Stimulated activated CD4-positive, alpha-beta T cell treated with anti-CD3 and anti-CD28 coated beads, Interleukin-12 subunit alpha, Interleukin-12 subunit beta, amount 100 ng/mL, for 4 hours (primary cell): Measurements from ENCODE around the gene ZMYND8.
"Not testable (repeated sequence)": the region's sequence is repeated elsewhere in the genome, so short reads cannot be mapped to it uniquely, and the experiment has no call there.

Source experiments
- DNase-seq: peaks from one replicate; pipeline ENCODE4 v3.0.0-alpha.2; 2020

ZMYND8 gene

DNA sequence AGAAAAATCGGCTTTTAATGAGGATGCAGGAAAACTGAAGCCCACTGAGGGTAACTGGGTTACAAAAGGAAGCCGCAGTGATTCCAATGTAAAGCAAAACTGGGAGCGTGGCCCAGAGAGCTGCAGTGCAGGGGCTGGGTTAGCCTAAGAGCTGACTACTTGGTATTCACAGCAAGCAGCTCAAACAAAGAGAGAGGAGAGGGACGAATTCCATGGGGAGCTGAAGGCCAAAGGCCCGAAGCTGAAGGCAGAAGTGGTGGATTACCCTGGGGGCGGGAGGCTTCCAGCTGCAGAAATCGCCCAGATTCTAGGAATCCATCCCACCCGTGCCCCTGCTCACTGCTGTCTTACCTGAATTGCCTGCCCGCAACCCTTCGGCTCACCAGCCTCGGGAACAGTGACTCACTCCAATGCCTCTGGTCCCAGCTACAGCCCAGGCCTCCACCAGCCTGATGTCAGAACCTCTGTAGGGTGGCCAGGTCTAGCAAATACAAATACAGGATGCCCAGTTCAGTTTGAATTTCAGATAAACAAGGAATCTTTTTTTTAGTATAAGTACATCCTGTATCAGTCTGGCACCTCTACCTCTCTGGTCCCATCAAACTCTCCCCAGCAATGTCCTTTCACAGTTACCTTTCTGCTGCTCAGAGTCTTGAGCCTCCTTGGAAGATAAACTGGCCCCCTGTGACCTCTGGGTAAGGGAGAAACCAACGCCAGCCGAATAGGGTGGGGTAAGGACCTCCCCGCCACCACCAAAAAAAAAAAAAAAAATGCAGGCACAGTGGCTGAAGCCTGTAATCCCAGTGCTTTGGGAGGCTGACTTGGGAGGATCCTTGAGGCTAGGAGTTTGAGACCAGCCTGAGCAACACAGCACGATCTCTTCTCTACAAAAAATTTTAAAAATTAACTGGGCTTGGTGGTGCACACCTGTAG lies 14.6 kb upstream of the ZMYND8 start:
- DNase-seq = no peak

GRCh38 chr20:47370214-47370613 lies 13.7 kb upstream of the ZMYND8 start:
- DNase-seq = no peak

DNA sequence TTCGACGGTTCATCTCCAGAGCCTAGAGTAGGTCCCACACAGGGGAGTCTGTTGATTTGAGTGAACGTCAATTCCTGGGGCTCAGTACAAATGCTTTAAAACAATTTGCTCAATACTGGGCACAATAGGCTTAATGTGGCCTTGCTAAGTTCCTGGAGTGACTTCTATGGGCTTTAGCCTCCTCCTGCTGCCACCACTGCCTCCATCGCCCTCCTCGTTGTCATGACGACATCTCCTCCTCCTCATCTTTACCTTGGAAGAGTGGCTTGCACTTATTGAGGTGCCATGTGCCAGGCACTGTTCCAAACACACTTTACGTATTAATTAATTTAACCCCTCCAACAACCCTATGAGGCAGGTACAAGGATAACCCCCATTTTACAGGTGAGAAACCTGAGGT lies 11.8 kb upstream of the ZMYND8 start:
- no peak for DNase-seq

DNA sequence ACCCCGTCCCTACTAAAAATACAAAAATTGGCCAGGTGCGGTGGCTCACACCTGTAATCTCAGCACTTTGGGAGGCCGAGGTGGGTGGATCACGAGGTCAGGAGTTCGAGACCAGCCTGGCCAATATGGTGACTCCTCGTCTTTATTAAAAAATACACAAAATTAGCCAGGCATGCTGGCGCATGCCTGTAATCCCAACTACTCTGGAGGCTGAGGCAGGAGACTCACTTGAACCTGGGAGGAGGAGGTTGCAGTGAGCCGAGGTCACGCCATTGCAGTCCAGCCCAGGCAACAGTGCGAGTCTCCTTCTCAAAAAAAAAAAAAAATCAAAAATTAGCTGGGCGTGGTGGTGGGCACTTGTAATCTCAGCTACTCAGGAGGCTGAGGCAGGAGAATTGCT lies 9.8 kb upstream of the ZMYND8 start:
- not testable (repeated sequence) for DNase-seq

- no peak for DNase-seq
These were observed 8.7 kb upstream of the ZMYND8 start for GRCh38 chr20:47365023-47365764.

DNA sequence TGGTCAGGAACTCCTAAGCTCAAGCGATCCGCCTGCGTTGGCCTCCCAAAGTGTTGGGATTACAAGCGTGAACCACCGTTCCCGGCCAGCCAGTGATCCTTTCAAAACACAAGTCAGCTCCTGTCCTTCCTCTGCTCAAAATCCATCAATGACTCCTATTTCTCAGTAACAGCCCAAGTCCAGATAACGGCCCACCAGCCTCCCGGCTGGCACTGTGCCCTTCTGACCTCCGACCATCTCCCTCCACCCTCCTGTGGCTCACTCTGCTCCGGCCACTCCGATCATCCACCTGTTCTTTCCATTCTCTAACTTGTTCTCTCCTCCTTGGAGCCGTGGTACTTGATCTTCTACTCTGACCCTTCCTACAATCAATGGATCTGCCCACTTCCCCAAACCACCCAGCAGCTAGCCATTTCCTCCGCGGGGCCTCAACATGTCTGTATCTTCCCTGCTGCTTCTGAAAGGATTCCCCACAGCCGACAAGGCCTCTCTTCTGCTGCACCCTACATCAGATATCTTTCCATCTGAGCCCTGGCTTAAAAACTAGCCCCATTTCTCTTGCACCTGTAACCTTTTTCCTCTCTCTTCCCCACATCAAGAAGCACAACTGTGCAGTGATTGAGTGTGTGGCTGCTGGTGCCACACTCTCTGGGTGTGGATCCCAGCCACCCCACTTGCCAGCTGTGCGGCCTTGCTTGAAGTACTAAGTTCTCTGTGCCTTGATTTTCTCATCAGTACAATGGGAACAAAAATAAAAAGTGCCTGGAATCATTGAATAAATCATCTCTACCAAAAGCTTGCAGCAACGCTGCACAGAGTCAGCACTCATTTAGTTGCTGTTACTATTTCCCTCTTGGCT lies 6.1 kb upstream of the ZMYND8 start:
- no peak for DNase-seq

- no peak for DNase-seq
These were observed 4.8 kb upstream of the ZMYND8 start for GRCh38 chr20:47361057-47361915.

DNA sequence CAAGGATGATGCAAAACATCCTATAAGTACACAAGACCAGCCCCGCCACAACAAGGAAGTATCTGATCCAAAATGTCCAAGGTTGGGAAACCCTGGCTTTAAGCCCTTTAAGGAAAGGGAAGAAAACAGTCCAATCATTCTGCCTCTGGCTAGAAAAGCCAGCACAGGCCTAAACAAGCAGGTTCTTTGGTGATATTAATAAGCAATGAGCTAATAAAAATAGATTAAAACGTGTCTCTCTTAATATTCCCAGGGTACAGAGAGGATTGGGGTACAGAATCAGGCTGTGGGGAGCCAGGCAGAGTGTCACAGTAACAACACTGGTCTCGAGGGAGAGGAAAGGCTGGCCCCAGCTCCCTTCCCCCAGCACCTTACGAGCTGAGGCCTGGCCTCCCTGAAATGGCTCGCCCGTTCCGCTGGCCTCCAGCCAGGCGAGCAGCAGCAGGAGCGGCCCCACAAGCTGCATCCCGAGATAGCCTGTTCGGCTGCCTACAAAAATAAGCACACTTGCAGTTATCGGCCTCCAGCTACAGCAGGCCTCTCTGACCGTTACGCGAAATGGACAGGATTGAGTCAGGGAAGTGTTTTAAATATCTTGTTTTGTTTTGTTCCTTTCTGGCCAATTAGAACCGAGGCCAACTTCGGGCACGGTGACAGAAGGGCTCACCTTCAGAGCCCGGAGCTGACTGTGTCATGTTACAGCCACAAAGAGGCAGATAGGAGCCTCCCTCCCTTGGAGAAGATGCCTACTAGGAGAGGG lies 4.0 kb upstream of the ZMYND8 start:
- DNase-seq = no peak

DNA sequence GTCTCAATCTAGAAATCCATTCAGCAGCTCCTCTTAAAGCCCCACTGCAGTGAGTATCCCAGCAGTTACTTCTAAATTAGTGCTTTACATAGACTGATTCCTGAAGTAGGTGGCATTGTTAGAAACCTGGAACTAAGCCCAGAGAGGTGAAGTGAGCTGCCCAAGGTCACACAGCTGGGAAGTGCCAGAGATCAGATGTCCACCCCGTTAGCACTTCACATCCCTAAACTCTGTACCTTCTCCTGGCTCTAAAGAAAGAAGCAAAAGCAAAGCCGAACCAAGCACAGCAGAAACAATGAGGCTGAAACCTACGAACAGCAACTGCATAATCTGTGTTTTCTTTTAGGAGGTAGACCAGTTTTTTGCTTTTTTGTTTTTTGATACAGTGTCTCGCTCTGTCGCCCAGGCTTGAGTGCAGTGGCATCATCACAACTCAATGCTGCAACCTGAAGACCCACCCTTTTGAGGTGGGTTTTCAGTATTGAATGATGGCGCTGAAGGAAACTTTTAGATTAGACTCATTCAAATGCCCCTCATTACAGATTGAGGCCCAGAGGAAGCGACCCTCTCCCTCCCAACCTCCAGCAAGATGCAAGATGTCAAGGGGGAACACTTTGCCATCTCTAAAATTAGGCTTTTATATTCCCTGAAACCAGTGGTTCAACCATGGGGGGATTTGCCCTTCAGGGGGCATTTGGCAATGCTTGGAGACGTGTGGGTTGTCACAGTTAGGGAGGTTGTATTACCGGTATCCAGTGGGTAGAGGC lies 3.2 kb upstream of the ZMYND8 start:
- DNase-seq = no peak

GRCh38 chr20:47358672-47359529 lies 2.4 kb upstream of the ZMYND8 start:
- DNase-seq = no peak

DNA sequence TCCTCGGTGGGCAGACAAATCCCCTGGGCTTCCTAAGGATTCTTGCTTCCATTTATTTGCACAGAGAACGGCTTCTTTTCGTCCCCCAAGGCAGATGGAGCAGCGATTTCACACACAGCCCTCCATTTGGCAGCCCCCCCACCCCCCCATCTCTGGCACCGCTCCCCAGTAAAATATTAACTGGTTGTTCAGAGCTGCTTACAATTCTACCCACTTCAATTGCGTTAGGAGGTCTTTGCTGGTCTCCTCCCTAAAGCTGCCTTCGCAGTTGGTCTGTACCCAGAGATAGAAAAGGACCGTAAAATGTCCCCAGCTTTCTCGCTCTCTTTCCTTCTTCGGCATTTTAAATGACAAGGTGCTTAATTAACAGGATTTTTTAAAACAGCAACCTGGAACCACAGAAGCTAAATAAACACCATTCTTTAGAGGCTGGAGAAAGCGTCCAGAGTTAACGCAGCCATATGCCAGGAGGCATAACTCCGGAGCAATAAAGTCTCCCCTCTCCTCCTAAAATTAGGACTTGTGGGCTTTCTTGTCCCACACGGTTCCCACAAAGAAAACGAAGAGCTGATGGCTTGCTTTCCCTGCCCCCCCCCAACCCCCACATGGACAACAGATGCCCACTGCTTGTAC lies 1.7 kb upstream of the ZMYND8 start:
- no peak for DNase-seq

DNA sequence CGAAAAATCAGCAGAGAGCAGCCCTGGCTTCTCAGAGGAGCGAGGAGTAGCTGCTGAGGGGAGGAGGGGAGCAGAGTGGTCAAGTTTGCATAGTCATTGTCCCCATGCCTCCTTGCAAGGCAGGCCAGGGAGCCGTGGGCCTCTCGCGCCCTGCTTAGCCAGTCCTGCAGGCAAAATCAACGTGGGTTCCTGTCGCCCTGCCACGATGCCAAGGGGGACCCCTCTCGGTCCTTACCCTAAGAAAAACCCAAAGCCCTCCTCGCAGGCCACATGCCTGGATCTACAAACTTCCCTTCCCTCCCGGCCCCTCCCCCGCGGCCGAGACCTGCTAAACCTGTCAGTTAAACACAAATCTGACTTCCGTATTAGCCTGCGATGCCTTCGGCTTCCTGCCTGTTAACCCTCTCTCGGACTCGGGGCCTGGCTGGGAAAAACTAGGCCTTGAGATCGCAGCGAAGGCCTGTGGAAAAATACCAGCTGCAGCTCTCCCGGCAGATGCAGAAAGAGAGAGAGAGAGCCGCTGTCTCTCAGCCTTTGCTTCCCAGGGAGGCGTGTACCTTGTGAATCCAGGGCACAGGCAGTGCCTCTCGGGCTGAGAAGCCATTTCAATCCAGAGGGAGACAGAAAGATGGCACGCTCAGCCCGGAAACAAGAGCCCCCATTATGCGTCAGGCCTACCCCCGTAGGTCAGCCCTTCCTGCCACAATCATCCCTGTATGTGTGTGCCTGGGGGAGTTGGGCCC lies 968 bp upstream of the ZMYND8 start:
- peak; percentile 63 for DNase-seq

DNA sequence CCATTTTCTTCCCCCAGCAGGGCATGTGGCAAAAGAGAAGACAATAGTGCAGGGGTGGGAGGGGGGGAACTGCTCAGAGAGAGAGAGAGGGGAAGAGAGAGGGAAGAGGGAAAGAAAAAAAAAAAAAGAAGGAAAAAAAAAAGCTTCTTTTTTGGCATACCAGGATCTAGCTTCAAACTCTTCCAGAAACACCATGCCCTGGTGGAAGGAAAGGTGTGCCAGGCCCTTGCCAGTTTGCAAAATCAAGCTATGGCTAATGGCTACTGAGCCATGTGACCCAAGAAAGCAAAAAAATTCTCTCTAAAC lies 326 bp downstream of the ZMYND8 start:
- no peak for DNase-seq

DNA sequence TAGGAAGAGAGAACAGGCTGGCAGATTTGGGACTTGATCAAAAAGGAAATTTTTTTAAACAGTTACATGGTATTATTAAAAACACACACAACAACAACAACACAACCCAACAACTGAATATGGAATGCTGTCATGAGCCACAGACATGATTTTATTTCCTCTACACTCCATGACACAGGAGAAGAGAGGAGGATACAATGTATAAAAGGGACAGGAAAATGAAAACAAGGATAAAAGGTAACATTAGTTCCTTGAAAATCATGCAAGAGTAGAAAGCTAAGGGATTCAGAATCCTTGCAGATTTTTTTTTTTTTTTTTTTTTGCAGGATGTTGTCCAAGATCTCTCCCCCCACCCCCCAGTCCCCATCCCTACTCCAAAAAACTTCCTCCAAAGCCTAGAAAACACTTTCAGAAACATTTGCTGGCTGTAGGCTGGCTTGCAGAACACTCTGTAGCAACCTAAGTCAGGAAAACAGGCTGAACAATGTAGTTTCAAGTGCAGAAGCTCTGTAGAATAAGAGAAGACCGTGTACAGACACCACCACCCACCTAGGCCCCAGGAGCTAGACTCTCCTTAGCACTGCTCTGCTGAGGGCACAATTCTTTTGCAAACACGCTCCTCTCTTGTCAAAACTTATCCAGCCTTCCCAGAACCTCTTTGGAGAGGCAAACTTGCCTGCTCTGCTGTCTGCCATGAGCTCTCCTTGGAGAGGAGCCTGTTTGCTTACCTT lies 845 bp downstream of the ZMYND8 start:
- no peak for DNase-seq

GRCh38 chr20:47354714-47355488 lies 1.6 kb downstream of the ZMYND8 start:
- no peak for DNase-seq

GRCh38 chr20:47354464-47354713 lies 2.1 kb downstream of the ZMYND8 start:
- no peak for DNase-seq
